Measurements from ENCODE around the gene VTI1A. TPM values are rescaled to one million over a fixed set of nuclear protein-coding genes. Genes with fewer than 3 reads are reported as not detected.

The VTI1A gene
- total and polyA plus RNA-seq, 2 of the 8 experiments (the other 6 are each of a cell fraction or from before 2014, with no cell fraction given): 6.0 to 20.0 TPM

DNA sequence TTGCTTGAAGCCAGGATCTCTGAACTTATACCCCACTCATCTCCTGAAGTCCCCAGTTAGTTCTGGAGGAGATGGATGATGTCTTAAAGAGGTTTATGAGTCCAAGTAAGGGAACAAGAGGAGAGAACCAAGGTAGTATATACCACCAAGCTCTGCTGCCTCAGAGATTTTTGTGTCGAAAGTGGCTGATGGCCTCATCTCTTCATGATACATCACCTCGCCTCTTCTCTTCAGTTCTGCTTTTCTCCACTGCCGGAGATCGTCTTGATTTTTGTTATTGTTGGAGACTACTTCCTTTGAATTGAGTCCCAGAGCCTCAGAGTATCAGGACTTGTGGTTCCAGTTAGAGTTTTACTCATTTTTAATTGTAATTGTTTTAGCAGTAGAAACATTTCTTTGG lies 1.9 kb downstream of the VTI1A start:
- no peak overlapping the region for H2BK12ac ChIP-seq (ENCODE audit: low read depth, low read length)
- H2BK15ac ChIP-seq (ENCODE audit: low read length): no peak overlapping the region
- FAIRE-seq (no peak), DNase-seq (ENCODE audit: low read depth in 1 of 2, low spot score in 2 of 2) (no peak)
- 0 out of 2 replicates have a peak, but pooled peaks cover 5% of the 10 kb centered on the region for H3K79me1 ChIP-seq (ENCODE audit: low read depth, low read length)
- peaks cover 0 to 62% of the 10 kb centered on the region in 2 experiments; a peak in 3 of 4 replicates for H3K79me2 ChIP-seq (ENCODE audit: control insufficient read depth in 1 of 2, insufficient read depth in 2 of 2, low read length in 2 of 2)
- no peak overlapping the region for H3K14ac ChIP-seq (ENCODE audit: insufficient read length)
- H4K8ac ChIP-seq (ENCODE audit: extremely low read depth, insufficient read depth, low read length): no peak overlapping the region
- H4K5ac ChIP-seq (ENCODE audit: insufficient read length, low read depth, low read length): no peak overlapping the region
- no peak overlapping the region for H3K23ac ChIP-seq (ENCODE audit: insufficient read length)
- no peak overlapping the region for H3K56ac ChIP-seq (replicated peaks; ENCODE audit: insufficient read length, low read depth, low read length)
- no peak overlapping the region for H2AK5ac ChIP-seq (ENCODE audit: low read depth, low read length)
- ChIA-PET CTCF (ENCODE audit: partially characterized antibody) (interaction anchor here (1.2 kb wide), 1 partner anchor 14 kb away, joined by 4 read pairs; no protein-coding TSS in a partner anchor), POLR2A (ENCODE audit: partially characterized antibody) (interaction anchor here (0.8 to 1.2 kb wide), 2 partner anchors 10 to 76 kb away, joined by 3 read pairs; no protein-coding TSS in a partner anchor)
- H2AFZ ChIP-seq (ENCODE audit: low read length): no peak overlapping the region
- H3K27ac ChIP-seq (ENCODE audit: low read depth, low read length): no peak overlapping the region
- no peak overlapping the region for H2BK5ac ChIP-seq (ENCODE audit: low read depth, low read length)
- H2BK20ac ChIP-seq (ENCODE audit: low read length): no peak overlapping the region
- peaks cover 3% of the 10 kb centered on the region; the same call in 1 of the 2 replicates for H3K23me2 ChIP-seq (ENCODE audit: low read depth, low read length)
- H3K4me1 ChIP-seq (replicated peaks in 1 of 4; ENCODE audit: control insufficient read depth in 3 of 4, insufficient read depth in 4 of 4, low read length in 3 of 4): no peaks in the 10 kb centered on the region; a peak in 1 of 7 replicates
- H4K20me1 ChIP-seq (replicated peaks in 1 of 2; ENCODE audit: control insufficient read depth in 1 of 2, insufficient read depth in 2 of 2, low read length in 2 of 2): peaks cover 2% of the 10 kb centered on the region in 2 experiments
- no peak overlapping the region for H3K9ac ChIP-seq (replicated peaks in 1 of 4; ENCODE audit: extremely low read depth in 1 of 4, low read depth in 3 of 4, low read length in 3 of 4)
- no peaks in the 10 kb centered on the region for H3K9me3 ChIP-seq (ENCODE audit: insufficient read depth in 2 of 2, low read depth in 1 of 2, low read length in 1 of 2)
- H2BK120ac ChIP-seq (replicated peaks; ENCODE audit: low read depth, low read length): no peak overlapping the region
- TF ChIP-seq RXRA (IDR thresholded peaks at IDR 0.05; ENCODE audit: insufficient read depth, low read depth, low read length) (no peak), HDAC6 (IDR thresholded peaks at IDR 0.05; ENCODE audit: low read depth, low read length) (no peak), MAFK (IDR thresholded peaks at IDR 0.05; ENCODE audit: low read depth, low read length) (no peak)
- peaks cover 0 to 10% (median 0%) of the 10 kb centered on the region in 4 experiments; a peak in 3 of 8 replicates for H3K36me3 ChIP-seq (ENCODE audit: control insufficient read depth in 2 of 4, insufficient read depth in 4 of 4, low read length in 3 of 4)
- H3K4me3 ChIP-seq (ENCODE audit: extremely low read depth in 1 of 4, insufficient read depth in 2 of 4, low read depth in 3 of 4, low read length in 4 of 4): no peak overlapping the region
- H3K18ac ChIP-seq (ENCODE audit: extremely low read depth, low read length): no peak overlapping the region
- WGBS, 2 experiments (ENCODE audit: extremely low coverage in 1 of 2, insufficient coverage in 1 of 2, insufficient read length in 1 of 2, insufficient replicate concordance in 2 of 2, low coverage in 1 of 2, low lambda C conversion rate in 2 of 2, missing lambda C conversion rate in 1 of 2): 92% methylated on average over 4 of the region's 4 CpGs; no CpG with 5 or more reads in 1 of the 2 experiments
- no peak overlapping the region for H3K4ac ChIP-seq (replicated peaks; ENCODE audit: insufficient read length, low read depth, low read length)
- no peak overlapping the region for H3K4me2 ChIP-seq (ENCODE audit: insufficient read depth in 1 of 2, low read depth in 2 of 2, low read length in 2 of 2)
- H3K27me3 ChIP-seq (replicated peaks in 1 of 4; ENCODE audit: control insufficient read depth in 3 of 4, extremely low read depth in 1 of 4, insufficient read depth in 3 of 4, low read length in 3 of 4): no peaks in the 10 kb centered on the region
- H4K91ac ChIP-seq (replicated peaks; ENCODE audit: insufficient read length, low read length): no peak overlapping the region
